ENCODE measurements around the gene FOSB.
"Not testable (repeated sequence)": the region's sequence is repeated elsewhere in the genome, so short reads cannot be mapped to it uniquely, and the experiment has no call there.

The FOSB gene

DNA sequence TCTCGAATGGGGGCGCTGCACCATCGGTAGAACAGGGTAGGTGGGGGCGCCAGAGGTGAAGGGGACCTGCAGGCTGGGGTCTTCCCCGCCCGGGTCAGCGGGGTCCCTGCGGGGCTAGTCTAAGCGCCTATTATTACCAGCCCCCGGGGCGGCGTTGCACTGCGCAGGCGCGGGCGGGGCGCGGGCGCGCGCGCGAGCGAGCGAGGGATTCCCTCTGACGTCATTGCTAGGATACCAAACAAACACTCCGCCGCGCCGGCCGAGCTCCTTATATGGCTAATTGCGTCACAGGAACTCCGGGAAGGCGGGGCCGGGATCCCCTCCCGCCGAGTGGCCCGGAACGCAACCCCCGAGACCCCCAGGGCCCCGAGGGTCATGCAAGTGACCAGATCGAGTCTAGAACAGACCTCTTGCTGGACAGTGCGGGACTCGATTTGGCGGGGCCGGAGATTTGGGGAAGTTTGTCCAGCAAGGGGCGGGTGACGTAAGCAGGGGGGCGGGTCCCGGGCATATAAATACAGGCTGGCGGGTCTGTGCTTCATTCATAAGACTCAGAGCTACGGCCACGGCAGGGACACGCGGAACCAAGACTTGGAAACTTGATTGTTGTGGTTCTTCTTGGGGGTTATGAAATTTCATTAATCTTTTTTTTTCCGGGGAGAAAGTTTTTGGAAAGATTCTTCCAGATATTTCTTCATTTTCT, at the start of gene FOSB:
Gene FOSB, plus strand, starts transcription at position 541 of the 703 bp plus-strand sequence. CDS start 591 bp downstream, outside the sequence.
- peak; percentile 90 for DNase-seq

DNA sequence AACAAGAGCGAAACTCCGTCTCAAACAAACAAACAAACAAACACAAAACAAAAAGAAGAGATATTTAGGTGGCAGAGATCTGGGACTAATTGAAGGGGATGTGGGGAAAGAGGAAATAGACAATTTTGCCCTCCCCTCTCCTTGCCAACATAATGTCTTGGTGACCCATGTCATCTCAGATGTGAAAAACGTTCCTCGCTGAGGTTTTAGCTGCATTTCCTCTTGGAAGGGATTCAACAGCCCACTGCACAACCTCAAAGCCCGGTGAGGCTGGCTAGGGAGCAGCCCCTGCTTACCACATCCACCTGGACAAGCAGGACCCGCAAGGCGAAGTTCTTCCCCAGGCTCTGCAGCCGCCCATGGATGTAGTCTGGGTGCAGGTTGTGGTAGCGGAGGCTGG, 49.0 kb upstream of the FOSB start:
- no peak for DNase-seq

DNA sequence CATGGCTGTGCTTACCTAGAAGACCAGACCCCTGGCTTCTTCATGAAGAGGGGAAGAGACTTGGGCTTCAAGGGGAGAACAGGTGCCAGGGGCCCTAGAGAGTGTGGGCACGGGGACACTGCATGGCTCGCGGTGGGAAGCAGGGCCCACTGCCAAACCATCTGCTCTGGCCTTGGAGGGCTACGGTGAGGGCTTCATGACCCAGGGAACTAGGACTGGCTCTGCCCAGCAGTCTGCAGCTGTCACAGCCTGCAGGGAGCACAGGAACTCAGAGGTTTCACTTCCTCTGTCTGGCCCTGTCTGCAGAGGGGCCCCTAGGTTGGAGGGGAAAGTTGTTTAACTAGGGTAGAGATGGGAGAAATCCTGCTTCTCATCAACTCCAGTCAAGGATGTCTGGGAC, 48.4 kb upstream of the FOSB start:
- DNase-seq: no peak

DNA sequence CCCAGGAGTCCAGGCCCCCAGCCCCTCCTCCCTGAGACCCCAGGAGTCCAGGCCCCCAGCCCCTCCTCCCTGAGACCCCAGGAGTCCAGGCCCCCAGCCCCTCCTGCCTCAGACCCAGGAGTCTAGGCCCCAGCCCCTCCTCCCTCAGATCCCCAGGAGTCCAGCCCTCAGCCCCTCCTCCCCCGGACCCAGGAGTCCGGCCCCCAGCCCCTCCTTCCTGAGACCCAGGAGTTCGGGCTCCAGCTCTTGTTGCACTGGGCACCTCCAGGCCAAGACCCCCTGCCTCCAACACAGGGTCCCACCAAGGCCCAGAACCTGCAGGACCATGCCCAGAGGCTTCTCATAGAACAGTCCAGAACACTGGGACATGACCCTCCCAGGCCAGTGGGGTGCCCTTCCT, 47.9 kb upstream of the FOSB start:
- DNase-seq: no peak

DNA sequence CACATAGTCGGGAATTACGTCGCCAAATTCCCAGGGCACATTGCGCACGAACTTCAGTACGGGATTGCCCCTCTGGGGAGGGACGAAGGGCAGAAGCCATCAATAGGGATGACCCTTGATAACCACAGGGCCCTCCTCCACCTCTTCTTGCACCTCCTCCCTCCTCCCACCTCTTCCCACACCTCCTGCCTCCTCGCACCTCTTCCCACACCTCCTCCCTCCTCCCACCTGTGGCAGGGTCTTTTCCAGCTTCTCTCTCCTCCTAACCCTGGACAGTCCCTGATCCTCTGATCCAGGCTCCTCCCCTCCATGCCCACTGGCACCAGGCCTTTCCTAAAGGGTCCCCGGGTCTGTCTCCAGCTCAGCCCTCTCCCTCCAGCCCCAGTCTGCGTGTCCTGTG, 47.4 kb upstream of the FOSB start:
- no peak for DNase-seq

DNA sequence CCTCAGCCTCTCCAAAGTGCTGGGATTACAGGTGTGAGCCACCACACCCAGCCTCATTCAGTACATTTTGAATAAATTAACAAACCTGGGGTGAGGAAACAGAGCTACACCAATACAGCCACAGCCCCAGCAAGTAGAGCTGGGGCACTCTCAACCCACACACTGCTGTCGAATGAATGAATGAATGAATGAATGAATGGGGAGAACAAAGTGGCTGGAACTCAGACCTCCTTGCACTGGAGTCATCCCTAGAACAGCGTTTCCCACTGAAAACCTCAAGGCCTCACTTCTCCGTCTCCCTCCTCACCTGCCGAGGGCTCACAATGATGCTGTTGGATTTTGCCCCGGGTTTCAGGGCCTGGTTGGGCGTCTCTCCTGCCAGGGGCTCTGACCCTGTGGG, 46.9 kb upstream of the FOSB start:
- no peak for DNase-seq

DNA sequence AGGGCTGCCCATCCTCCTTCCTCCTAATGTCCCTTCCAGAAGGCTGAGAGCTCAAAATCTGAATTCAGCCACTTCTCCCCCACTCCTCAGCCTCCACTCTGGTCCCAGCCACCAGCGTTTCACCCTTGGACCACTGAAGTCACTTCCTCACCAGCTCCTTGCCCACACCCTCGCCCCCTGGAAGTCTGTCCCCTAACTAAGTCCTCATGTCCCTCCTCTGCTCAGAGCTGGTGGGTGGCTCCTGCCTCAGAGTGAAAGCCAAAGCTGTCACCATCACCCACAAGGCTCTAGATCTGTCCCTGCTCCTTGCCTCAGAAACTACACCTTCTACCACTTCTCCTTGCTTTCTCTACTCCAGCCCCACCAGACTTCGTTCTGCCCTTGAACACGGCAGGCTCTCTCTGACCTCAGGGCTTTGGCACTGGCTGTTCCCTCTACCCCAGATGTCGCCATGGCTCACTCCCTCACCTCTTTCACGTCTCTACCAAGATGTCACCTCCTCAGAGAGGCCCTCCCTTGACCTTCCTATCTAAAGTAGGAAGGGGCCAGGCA, 45.8 kb upstream of the FOSB start:
- DNase-seq: no peak

DNA sequence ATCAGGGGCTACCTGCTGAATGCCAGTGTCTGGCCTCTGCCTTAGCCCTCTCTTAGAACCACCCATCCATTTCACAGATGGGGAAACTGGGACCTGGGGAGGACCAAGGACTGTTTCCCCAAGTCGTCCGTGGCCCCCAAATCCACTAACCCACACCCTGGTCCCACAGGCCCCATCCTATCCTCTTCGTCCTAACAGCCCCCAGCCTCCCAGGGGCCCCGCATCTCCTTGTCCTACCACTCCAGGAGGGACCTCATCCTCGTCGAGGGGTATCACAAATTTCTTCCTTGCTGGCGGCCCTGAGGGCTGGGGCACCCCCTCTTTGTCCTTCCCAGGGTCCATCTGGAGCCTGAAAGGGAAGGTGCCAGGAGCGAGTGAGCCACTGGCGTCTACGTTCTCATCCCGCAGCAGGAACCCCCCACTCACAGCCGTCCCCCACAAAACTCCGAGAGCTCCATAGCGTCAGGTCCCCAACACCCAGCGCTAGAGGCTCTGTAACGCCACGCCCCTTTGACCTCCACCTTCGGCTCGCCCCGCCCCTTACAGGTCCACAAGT, 44.7 kb upstream of the FOSB start:
- no peak for DNase-seq

DNA sequence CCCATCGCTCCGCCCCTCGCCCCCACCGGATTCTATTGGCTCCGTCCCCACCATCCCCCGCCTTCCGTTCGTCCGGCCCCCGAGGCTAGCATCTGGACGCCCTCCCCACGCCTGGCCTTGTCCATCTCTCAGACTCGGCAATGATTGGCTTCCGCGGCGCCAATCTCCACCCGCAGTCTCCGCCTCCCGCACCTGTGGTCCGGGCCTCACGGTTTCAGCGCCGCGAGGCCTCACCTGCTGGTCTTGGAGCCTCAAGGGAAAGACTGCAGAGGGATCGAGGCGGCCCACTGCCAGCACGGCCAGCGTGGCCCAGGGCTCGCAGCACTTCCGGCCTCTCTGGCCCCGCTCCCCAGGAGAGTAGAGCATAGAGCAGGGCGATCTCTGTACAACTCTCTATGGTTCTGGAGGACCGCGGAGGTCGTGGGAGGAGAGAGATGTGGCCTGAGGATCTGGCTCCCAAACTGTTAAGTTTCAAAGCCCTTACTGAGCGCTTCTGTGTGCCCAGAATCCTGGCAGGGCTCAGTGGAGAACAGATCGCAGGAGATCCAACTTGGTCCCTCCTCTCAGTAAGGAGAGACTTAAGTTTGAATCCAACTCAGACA, 44.1 kb upstream of the FOSB start, which contains the start of gene ERCC1:
Gene ERCC1, minus strand, starts transcription at position 329 of the 602 bp plus-strand sequence. CDS start 543 bp downstream, outside the sequence.
- peak; percentile 97 for DNase-seq

DNA sequence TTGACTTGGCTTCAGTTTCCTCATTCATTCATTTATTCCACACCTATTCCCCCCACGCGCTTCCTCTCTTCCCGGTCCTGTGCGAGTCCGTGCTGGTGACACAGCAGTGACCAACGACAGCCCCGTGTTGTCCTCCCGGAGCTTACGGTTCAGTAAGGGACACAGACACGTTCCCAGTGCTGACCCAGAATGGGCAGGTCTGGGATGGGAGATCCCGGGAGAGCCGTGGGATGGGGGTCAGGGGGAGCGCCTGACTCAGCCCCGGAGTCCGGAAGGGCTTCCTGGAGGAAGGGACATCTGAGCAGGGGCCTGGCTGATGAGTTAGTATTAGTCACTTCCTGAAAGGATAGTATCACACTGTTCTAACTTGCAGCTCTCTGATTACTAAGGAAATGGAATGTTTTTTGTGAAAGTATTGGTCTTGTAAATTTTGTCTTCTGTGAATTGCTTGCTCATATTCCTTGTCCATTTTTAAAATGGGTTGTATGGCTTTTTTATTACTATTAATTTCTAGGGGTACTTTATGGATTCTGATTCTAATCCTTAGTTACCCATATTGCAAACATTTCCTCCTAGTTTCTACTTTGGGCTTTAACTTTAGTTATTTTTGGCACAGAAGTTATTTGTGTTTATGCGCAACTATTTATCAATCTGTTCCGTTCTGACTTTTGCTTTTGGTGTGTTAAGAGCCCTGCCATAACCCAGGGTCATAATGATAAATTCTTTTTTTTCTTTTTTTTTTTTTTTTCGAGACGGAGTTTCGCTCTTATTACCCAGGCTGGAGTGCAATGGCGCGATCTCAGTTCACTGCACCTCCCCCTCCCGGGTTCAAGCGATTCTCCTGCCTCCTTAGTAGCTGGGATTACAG, 43.4 kb upstream of the FOSB start:
- DNase-seq: peak; percentile 25

DNA sequence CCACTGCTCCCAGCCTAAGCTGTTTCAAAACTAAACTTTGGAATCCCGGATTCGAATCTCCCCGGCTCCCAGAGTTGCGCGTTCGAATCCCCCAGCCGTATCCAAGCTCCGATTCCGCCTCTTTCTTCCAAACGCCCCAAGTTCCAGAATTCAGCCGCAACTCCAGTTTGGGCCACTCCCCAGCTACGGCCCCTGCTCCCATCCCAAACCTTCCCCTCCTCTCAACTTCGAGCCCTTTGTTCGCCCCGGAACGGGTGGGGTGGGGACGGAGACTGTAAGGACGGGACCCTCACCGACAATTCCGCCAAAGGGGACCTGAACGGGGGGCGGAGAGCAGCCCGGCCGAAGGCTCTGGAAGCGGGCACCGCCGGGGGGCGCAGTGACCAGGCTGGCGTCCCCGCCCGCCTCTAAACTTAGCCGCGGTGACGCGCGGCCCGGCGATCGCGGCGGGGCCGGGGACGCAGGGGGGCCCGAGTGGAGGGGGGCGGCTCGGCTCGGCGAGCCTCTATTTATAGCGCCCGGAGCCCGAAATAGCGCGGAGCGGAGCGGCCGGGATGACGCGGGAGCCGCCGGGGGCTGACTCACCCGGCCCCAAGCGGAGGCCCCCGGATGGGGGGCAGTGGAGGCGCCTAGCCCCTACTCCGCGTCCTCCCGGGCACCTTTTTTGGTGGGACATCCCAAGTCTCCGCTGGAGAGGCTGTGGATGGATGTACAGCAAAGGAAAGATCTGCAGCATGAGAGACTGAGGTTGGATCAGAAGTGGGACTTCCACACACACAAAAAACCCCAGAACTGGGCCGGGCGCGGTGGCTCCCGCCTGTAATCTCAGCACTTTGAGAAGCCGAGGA, 39.2 kb upstream of the FOSB start:
- DNase-seq: no peak

DNA sequence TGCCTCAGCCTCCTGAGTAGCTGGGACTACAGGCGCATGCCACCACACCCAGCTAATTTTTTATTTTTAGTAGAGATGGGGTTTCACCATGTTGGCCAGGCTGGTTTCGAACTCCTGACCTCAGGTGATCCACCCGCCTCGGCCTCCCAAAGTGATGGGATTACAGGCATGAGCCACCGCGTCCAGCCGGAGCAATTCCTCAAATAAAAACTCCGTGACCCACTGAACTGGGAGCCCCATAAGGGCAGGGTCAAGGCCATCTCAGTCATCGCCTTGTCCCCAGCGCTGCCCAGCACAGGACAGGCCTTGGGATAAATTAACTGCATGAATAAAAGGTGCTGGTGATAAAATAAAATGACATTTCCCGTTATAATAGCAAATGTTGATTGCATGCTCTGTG, 37.9 kb upstream of the FOSB start:
- DNase-seq: not testable (repeated sequence)

DNA sequence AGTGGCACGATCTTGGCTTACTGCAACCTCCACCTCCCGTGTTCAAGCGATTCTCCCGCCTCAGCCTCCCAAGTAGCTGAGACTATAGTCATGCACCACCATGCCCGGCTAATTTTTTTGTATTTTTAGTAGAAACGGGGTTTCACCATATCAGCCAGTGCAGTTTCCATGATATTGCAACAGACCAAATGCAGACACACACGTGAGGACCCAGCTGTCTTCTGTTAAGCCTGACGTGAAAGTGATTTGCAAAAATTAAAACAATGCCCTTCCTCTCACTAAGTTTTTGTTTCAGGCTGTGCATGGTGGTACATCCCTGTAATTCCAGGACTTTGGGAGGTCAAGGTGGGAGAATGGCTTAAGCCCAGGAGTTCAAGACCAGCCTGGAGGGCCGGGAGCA, 36.8 kb upstream of the FOSB start:
- DNase-seq: not testable (repeated sequence)

DNA sequence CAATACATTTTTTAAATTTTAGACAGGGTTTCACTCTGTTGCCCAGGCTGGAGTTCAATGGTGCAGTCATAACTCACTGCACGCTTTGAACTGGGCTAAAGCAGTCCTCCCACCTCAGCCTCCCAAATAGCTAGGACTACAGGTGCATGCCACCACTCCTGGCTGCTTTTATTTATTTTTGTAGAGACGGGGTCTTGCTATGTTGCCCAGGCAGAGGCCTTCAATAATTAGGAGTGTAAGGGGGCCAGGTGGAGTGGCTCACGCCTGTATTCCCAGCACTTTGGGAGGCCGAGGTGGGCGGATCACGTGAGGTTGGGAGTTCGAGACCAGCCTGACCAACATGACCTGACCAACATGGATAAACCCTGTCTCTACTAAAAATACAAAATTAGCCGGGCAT, 35.3 kb upstream of the FOSB start:
- DNase-seq: not testable (repeated sequence)

DNA sequence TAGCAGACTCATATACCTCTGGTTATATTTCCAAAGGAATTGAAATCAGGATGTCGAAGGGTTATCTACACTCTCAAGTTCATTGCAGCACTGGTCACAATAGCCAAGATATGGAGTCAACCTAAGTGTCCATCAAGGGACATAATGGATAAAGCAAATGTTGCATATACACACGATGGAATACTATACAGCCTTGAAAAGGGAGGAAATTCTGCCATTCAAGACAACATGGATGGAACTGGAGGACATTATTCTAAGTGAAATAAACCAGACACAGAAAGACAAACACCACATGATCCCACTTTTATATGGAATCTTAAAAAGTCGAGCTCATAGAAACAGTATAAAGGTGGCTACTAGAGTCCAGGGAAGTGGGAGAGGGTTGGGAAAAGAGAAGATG, 30.5 kb upstream of the FOSB start:
- no peak for DNase-seq

DNA sequence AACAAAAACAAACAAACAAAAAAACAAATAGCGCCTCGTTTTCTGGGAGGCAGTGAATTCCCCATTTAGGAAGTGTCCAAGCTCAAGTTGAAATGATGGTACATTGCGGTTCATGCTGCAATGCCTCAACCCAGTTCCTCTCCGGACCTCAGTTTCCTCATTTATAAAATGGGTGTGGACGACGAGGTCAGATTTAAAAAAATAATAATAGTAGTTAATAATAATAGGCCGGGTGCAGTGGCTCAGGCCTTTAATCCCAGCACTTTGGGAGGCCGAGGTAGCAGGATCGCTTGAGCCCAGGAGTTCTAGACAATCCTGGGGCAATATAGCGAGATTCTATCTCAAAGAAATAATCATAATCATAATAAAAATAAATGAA, 28.6 kb upstream of the FOSB start:
- DNase-seq: no peak

DNA sequence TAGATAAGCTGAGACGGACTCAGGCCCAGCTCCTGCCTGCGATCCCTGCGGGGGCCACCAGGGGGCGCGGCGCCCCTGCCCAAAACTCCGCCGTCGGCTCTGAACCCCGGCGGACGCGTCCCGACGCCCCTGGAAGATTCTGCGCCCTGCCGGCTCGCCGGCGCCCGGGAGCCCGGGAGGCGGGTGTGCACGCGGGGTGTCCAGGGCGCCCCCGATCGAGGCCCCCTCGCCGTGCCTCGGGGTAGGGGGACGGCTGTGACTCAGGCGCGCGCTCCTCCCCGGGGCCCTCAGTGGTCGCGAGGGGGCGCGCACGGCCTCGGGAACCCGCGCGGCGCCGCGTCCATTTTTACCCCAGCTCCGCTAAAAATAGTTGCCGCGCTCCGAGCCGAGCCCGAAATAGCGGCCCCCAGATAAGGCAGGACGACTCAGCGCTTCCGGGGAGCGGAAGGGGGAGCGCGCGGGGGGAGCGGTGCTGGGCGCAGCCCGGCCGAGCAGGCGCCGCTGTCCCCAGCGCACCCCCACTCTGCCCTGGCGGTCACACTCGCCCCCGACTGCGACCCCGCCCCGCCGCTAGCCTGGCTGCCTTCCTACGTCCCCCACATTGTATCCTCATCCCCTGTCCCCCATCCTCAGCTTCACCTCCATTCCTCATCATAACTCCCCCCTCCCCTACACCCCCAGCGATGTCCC, 28.1 kb upstream of the FOSB start:
- DNase-seq: peak; percentile 73

DNA sequence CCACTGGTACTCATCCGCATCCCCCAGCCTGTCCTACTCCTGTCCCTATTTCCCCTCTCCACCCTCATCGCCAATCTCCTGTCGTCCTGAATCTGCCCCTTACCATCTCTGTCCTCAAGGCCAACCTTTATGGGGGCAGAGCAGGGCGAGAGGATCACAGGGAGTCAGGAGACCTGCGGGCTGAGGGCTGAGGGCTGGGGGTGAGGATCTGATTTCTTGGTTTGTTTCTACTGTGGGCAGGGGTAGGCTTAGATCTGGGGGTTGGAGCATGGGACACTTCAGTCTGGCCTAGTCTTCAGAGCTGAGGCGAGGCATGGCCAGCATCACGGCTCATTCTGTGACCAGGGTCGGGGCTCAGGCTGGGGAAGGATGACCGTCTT, 27.5 kb upstream of the FOSB start:
- DNase-seq: no peak

DNA sequence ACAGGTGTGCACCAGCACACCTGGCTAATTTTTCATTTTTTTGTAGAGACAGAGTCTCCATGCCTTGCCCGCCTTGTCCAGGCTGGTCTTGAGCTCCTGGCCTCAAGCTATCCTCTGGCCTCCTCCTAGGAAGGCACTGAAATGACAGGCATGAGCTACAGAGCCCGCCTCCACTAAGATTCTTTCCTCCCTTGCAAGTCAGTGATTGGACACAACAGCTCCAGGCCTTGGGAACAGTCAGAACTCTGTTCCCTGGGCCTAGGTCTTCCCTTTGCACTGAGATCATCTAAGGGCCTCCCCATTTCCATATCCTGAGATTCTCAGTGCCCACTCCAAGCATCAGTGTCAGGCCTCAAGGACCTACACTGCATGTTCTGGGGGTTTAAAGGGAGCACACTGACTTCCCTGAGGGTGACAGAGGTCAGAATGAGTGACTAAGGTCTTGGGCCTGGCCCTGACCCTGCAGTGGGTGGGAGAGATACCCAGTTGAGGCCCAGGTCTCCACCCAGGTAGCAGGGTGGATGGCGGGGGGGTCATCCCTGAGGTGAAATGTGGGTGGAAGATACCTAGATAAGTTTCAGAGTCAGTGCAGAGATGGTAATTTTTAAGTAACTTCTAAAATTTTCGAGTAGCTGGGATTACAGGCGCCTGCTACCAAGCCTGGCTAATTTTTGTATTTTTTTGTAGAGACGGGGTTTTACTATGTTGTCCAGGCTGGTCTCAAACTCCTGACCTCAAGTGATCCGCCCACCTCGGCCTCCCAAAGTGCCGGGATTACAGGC, 26.7 kb upstream of the FOSB start:
- DNase-seq: no peak

DNA sequence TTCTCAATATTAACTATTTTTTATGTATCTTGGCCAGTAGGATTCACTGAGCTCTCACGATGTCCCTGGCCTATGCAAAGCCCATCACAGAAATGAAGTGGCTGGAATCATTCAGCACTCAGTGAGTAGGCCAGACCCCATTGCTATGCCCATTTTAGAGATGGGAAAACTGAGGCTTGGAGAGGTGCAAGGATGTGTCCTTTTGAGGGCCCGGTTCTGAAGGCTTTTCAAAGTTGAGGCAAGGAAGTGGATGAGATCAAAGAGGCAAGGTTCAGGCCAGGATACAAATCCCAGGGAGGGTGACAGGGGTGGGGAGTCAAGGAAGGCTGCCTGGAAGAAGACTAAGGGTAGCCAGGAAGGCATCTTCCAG, 25.4 kb upstream of the FOSB start:
- no peak for DNase-seq

Data from NCI-H774 (cell line).